Measurements from ENCODE around the gene CHPF.

Gene CHPF

DNA sequence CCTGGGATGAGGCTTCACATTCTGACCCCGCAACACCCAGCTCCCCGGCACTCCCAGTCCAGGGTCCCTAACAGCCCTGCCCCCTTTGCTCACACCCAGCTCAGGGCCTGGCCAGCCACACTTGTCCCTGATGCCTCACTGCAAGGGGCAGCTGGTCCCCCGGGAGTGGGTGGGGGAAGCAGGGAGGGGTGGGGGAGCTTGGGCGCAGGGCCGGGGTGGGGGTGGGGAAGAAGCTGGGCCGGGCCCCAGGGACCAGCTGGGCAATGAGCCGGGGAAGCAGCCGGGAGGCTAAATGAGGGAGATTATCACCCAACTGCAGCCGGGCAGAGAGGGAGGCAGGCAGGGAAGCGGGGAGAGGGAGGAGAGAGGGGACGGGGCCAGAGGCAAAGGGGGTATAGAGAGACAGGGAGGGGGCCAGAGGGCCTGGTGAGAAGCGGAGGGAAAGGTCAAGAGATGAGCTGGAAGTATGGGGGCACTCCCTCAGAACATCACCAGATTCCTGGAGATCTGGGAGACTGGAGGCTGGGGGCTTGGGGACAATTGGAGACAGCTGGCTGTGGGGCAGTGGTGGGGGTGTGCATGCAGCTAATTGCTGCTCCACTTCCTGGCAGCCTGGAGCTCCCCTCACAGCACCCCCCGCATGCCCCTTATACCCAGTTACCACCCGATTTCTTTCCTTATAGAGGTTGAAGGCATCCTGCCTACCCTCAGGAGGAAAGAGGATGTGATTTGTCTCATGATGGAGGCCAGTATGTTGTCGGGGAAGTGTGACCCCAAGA, 31.9 kb downstream of the CHPF start:
- DNase-seq: no peak

DNA sequence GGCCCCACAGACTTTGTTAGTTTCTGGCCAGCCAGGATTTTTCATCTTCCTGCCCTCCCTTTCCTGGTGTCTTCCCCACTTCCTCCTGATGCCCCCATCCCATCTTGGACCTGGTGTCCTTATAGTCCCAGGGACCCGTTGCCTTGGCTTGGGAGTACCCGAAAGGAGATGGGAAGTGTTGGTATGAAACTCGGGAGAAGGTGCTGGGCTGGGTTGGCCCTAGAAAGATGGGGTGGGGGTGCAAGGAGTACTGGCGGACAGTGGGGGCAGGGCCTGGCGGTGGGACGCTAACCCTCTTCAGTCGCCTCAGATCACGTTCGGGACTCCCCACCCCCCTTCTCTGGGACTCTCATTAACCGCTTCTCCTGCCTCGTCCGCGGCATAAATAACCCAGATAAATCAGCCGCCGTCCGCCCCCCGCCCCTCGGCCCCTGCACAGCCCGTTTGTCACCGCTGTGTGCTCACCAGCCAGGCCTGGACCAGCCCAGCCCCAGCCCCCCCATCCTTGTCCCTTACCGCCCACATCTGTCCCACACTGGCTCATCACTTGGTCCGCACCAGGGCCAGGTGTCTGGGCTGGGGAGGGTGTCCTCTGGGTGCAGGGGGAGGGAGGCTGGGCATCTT, 33.0 kb downstream of the CHPF start:
- DNase-seq: no peak

DNA sequence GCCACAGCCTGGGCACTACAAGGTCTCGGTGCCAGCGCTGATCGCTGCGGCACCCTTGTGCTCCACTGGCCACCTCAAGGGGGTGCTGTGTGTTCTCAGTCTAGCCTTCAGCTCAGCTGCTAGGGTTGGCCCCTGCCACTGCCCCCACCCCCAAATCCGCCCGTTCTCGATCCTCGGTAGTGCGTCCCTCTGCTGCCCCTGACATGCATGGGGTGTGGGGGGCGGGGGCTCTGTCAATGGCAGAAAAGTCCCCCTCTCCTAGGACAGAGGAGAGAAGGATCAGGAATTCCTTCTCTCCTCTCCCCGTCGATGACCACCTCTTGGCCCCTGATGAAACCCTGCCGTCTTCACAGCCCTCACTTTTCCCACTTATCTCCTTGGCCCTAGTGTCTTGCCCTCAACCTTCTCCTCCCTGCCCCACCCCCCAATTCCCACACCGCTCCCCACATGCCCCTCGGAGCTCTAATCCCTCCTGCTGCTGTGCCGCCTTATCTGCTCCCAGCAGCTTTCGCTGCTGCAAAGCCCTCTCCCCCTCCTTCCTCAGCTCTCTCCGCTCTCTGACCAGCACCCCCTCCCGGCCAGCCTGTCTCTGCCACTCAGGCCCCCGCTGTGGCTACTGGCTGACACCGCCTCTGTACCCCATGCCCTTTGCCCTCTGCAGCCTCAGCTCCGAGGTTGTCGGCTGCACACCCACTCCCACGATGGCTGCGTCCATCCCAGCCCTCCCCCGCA, 33.7 kb downstream of the CHPF start:
- DNase-seq: peak in 2 of 4 experiments; percentile 15 to 32

DNA sequence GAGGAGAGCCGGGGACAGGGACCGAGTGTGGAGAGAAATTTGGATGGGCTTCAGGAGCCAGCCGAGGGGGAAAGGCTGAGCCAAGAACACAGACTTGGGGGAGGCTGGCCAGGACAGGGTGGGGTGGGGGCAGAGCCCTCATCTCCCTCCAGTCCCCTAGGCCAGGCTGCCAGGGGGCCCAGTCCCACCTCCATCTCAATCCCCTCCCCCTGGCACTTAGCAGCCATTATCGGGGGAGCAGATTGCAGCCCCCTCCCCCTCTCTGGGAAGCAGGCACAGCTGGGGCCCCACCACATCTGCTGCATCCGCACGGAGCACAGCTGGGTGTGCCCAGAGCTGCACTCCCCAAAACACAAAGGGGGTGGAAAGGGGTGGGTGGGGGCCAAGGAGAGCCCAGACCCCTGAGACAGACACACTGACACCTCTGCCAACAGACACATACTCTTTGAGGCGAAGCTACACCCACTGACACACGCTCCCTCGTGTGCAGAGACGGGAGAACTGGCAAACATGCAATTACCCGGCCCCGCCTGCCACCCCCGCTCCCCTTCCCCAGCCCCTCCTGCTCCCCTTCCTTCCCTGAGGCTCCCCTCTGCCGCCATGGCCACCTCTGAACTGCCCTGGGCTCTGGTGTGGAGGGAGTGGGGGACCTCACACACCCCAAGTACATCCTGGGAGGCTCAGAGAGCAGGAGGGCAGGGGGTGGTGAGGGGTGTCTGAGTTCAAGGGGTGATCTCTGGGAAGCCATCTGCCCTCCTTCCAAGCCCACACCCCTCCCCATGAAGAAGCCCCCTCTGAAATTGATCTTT, 34.4 kb downstream of the CHPF start:
- no peak for DNase-seq

DNA sequence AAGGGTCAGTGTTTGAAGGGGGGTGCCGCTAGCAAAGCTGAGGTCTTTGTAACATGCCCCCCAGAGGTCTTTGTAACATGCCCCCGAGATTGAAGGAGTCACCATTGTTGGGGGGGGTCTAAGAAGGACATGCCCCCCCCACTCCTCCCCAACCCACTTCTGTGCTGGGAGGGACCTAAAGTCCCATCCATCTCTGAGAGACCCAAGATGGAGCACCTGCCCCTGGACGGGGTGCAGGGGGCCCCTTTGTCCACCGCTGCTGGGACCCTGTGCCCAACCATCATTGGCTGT, 35.2 kb downstream of the CHPF start:
- no peak for DNase-seq

DNA sequence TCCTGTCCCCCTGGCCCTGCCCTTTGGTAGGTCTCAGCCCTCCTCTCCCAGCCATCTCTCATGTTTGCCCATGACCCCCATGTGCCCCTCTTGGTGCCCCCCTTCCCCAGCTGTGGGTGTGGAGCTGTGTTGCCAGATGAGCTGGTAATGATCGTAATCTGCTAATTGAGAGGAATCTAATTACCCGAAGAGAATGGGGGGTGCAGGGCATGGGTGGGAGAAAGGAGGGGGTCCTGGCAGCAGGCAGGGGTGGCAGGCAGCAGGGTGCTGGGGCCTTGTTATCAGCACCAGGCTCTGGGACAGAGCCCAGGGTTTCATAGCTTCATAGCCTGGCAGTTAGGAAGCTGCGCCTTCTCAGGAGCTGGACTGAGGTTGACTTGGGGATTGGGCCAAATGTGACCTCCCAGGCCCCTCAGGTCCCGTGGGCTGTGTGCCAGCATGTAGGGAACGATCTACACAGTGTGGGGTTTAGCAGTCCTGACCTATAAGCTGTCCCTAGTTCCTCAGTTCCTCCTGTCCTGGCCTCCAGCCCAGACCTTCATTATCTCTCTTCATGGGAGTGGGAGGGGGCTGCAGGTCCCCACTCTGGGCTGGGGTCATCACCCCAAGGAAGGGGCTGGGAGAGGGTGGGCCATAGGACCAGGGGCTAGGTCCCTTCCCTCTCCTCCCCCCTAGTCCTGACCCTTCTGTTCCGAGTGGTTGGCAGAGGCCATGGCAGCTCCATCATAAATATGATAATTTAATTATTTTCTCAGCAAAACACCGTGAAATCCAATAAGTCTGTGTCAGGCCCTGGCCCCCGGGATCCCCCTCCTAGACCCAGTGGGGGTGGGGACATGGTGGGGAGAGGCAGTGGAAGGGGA, 35.8 kb downstream of the CHPF start:
- no peak for DNase-seq

DNA sequence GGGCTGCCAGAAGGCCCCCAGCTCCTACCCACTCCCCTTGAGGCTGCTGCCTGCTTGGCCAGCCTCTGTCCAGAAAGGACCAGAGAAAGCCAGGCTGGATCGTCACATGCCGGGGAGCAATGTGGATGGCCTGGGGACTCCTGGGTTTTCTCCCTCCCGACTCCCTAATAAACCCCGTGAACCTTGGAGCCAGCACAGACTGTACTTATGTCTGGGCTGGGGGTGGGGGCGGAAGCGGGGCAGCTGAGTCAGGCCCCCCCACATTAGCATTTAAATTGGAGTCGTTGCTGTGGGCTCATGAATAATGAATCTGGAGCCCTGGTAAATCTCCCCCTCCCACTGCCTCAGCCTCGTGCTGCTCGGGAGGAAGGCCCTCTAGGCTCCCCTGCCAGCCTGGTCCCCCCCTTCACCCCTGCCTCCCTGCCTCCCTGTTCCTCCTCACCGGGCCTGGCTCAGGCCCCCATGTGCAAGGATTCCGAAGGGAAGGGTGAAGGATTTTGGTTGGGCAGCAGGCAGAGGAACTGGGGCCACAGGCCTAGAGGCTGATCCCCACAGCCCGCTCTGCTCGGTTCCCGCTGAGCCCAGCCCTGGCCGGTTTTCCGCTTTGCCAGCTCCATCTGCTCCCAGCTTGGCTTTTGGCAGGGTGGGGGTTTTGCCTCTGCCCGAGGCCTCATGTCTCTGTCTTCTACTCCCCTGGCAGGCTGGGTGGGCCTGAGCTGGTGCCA, 36.6 kb downstream of the CHPF start:
- no peak for DNase-seq

DNA sequence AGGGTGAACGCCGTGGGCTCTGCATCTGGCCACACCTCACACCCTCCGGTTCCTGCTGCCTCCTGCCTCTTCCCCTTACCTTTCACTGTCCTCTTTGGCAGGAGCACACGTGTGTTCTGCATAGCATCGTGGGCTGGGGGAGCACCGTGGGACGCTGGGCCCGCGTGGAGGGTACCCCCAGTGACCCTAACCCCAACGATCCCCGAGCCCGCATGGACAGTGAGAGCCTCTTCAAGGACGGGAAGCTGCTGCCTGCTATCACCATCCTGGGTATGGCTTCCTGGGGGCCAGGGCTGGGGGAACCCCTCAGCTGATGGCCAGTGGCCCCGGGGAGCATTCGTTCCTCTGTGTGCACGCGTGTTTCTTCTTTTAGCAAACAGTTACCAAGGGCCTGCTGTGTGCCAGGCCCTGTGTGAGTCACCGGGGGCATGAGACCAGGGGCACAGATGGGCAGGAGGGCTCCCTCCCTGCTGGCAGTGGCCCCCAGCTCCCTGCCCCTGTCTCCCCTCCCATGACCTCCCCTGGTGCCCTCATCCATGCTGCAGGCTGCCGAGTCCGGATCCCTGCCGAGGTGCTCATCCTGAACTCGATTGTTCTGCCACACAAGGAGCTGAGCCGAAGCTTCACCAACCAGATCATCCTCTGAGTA, 37.3 kb downstream of the CHPF start:
- no peak for DNase-seq

DNA sequence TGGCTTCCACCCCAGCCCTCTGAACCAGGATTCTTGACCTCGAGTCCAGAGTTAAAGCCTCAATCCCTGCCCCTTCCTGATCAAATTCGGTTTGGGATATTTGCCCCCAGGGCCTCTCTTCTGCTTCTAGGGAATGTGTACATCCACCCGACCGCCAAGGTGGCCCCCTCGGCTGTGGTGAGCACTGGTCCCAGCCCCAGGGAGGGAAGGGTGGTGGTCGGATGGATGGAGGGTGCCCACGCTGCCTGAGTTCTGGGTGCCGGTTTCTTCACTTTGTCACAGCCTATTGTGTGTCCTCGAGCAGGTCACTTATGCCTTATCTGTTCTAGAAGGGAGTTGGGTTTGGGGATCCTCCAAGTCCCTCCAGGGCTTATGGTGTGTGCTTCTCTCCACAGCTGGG, 38.0 kb downstream of the CHPF start:
- DNase-seq: no peak

DNA sequence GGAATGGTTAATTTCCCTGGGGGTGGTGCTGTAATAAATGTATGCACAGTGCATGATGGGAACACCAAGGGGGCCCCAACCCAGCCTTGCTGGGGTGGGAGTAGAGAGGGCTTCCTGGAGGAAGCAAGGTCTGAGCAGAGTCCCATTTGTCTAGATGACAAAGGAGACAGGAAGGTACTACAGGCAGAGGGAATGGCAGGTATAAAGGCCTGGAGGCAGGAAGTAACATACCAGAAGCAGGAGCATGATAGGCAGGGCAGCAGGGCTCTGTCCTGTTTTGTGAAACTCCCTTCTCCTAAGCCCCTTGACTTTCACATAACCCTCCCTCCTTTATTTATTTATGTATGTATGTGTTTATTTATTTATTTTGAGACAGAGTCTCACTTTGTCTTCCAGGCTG, 41.0 kb downstream of the CHPF start:
- no peak for DNase-seq

DNA sequence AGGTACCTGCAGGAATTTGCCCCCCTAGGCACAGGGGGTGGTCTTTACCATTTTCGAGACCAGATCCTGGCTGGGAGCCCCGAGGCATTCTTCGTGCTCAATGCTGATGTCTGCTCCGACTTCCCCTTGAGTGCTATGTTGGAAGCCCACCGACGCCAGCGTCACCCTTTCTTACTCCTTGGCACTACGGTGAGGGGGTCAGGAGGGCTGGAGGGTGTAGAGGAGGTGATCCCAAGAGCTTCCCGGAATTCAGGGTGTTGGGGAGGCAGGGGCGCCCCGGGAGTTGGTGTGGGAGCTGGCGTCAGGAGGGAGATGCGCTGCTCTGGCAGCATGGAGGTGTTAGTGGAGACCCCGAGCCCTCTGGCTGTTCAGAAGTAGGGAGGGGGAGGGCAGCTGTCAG, 41.8 kb downstream of the CHPF start:
- DNase-seq: no peak

DNA sequence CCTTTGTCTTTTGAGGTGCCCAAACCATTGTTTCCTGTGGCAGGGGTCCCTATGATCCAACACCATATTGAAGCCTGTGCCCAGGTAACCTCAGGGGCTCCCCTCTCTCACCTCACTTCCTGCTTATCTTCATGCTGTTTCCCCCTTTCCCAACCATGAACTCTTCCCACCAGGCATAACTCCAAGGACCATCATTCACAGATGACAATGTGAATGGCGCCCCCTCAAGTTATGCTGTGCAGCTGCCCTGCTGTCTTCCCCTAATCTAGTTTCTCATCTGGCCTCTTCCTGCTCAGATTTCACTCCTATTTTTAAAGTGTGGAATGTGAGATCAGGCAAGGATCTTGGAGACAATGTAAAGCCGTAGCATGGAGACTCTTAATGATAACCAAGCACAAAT, 43.5 kb downstream of the CHPF start:
- no peak for DNase-seq

DNA sequence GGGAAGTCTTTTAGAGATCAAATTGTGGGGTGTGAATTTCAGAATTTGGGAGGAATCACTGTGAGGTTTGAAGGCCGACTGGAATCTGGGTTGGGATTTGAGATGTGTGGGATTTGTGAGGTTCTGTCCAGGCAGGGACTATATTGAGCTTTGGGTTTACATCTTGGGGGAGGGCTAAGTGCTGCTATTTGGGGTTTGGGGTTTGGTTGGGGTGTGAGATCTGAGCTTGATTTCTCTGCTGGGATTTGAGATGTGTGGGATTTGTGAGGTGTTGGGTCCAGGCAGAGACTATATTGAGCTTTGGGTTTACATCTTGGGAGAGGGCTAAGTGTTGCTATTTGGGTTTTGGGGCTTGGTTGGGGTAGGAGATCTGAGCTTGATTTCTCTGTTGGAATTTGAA, 44.1 kb downstream of the CHPF start:
- DNase-seq: no peak

DNA sequence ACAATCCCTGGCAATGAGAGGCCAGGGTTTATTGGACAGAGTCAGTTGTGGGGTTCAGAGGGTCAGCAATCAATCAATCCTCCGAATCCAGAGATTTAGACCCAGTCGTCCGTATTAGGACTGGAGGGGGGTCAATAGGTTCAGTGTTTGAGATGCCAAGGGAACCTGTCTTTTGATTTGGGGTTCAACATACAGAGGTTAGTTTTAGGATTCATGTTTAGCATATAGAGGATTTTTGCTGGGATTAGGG, 44.6 kb downstream of the CHPF start:
- no peak for DNase-seq

DNA sequence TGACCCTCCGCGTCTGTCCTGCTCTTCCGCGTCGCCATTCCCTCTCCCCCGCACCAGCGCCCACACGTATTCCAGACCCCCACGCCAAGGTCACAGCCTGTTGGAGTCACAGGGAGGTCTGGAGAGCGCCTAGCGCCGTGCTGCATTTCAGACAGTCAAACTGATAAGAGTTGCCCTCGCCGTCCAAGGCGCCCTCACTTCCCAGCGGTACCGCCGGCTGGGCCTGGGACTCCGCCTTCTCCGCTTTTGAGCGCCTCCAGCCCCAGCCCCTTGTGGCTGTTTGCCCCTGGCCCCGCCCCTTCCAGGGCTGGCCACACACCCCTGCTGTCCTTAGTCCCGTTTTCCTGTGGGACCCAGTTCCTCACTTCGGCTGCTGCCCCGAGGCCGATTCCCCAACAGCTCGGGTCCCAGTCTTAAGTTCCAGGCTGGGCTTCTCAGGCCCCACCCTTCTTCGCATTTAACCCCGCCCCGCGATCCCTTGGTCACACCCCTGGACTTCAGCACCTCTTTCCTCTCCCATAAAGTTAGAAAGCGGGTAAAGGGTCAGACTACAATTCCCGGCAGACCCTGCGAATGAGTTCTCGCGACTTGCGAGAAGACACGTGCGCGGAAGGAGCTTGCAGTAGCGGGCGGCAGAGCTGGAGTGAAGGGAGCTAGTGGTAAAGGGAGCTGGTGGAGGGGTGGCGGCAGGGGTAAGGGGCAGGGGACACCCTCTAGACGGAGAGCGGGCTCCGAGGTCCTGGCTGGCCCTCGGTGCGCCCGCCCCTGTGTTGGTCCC, 45.1 kb downstream of the CHPF start, which contains the start of gene GMPPA:
Gene GMPPA (plus strand): TSS at position 612 of the 778 bp plus-strand sequence. CDS start 1,085 bp downstream, outside the sequence.
- peak; percentile 77 to 86 (median 80) for DNase-seq

DNA sequence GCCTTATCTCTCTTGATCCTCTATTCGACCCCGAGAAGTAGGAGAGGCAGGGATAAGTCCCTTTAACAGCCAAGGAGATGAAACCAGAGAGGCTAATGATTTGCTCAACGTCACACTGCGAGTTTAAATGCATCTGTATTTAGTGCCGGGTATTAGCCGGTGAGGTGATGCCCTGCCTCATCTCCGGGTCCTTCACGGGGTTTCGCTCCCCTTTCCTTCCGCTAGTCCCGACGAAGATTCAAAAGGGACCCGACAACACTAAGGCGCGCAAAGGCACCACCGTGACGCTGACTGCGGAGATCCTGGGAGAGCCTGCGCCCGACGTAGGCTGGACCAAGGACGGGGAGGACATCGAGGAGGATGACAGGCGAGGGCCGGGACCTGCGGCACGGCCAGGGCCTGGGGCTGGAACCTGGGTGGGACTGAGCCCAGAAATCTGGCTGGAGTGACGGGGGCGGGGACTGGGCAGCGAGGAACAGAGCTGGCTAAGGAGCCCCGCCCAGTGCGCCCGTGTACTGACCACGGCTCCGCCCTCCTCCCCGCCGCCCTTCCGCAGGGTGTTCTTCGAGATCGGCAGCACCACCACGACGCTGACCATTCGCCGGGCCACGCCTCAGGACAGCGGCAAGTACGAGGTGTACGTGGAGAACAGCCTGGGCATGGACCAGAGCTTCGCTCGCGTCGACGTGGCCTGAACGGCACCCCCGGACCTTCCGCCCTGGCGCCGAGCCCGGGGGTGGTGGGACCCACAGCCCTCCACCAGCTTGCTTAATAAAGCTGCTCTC, 45.9 kb downstream of the CHPF start:
- peak in 2 of 4 experiments; percentile 6 to 13 for DNase-seq

DNA sequence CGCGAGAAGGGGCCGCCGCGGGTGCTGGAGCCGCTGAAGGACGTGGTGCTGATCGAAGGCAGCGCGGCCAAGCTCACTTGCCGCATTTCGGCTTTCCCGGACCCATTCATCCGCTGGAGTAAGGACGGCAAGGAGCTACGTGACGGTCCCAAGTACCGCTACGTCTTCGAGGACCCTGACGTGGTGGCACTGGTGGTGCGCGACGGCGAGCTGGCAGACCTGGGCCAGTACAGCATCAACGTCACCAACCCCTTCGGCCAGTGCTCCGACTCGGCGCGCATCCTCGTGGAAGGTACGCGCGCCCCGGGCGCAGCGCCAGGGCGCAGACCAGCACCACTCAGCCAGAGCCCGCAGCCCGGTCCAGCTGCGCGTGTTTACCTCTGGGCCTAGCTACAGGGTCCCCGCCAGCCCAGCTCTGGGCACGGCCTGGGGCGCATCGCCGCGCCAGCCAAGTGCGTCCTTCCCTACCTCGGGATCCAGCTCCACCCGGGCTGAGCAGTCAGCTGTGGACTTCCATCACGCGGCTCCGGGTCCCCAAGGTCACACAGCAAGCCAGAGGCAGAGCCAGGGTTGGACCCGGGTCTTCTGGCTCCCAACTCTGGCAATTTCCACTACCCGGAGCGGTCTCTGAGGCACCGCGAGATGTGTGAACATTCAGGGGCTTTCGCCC, 46.6 kb downstream of the CHPF start:
- no peak for DNase-seq

DNA sequence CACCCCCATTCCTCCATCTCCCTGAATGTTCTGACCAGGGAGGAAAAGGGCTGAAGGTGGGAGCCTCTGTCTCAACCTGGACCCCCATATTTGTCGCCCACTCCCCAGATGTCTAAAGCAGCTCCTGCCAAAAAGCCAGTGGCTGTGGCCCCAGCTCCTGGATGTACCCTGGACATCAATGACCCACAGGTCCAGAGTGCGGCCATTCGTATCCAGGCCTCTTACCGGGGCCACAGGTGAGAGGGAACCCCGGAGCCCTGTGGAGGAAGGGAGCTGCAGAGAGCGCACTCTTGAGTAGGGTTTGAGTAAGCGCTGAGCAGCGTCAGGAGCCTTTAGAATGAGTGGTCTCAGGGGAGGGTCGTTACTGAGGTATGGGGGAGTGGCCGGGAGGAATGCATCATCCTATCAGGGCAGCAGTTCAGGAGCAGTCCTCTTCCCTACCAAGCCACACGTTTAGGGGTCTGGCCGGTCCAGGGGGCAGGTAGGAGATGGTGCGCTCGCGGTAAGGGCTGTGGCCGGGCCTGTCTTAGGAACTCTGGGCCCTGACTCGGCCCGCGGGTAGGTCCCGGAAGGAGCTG, 47.3 kb downstream of the CHPF start:
- no peak for DNase-seq
